ENCODE measurements around the gene ZFAND4. TPM values are rescaled to one million over a fixed set of nuclear protein-coding genes. Genes with fewer than 3 reads are reported as not detected.

Gene ZFAND4
- total RNA-seq, 1 donor from 2014 or later, result 18.7 TPM

- ATAC-seq (no peak), DNase-seq (no peak)
- Histone ChIP-seq H3K36me3 (no peaks in the 10 kb centered on the region), H3K9me3 (no peaks in the 10 kb centered on the region), H3K4me3 (no peak overlapping the region), H3K27ac (no peak overlapping the region), H3K4me1 (peaks cover 5% of the 10 kb centered on the region), H3K27me3 (no peaks in the 10 kb centered on the region)
- intact Hi-C loops (cut with DNase I), result no loop called here
- no peak for TF ChIP-seq CTCF (IDR thresholded peaks at IDR 0.05)
Measured at GRCh38 chr10:45599646-45600045, 72.9 kb downstream of the ZFAND4 start.

GRCh38 chr10:45599021-45599603, 73.5 kb downstream of the ZFAND4 start:
- Histone ChIP-seq H3K4me1 (peaks cover 5% of the 10 kb centered on the region), H3K27ac (no peak overlapping the region), H3K27me3 (no peaks in the 10 kb centered on the region), H3K9me3 (no peaks in the 10 kb centered on the region), H3K36me3 (no peaks in the 10 kb centered on the region), H3K4me3 (no peak overlapping the region)
- no peak for TF ChIP-seq CTCF (IDR thresholded peaks at IDR 0.05)
- intact Hi-C loops (cut with DNase I), result no loop called here
- ATAC-seq (no peak), DNase-seq (no peak)

- no peak for DNase-seq
- H3K36me3 ChIP-seq, result no peaks in the 10 kb centered on the region
- H3K4me1 ChIP-seq, result peaks cover 19% of the 10 kb centered on the region
- no peaks in the 10 kb centered on the region for H3K27me3 ChIP-seq
- ATAC-seq, result no peak
- intact Hi-C loops (cut with DNase I), result no loop called here
- H3K4me3 ChIP-seq, result no peak overlapping the region
- TF ChIP-seq CTCF (IDR thresholded peaks at IDR 0.05), result no peak
- H3K27ac ChIP-seq, result no peak overlapping the region
- H3K9me3 ChIP-seq, result no peaks in the 10 kb centered on the region
Measured at GRCh38 chr10:45596526-45596925, 76.0 kb downstream of the ZFAND4 start.

- DNase-seq (peak; percentile 96), ATAC-seq (peak; percentile 98)
- Histone ChIP-seq H3K27me3 (no peaks in the 10 kb centered on the region), H3K9me3 (no peaks in the 10 kb centered on the region), H3K36me3 (no peaks in the 10 kb centered on the region), H3K4me3 (peak overlapping the region; percentile 92), H3K27ac (peak overlapping the region; percentile 66), H3K4me1 (peaks cover 19% of the 10 kb centered on the region)
- TF ChIP-seq CTCF (IDR thresholded peaks at IDR 0.05), result peak; percentile 11
- intact Hi-C loops (cut with DNase I), result no loop called here
Measured at GRCh38 chr10:45594276-45595157, 78.1 kb downstream of the ZFAND4 start.

- peak overlapping the region; percentile 92 for H3K4me3 ChIP-seq
- DNase-seq (no peak), ATAC-seq (no peak)
- H3K9me3 ChIP-seq, result no peaks in the 10 kb centered on the region
- no peaks in the 10 kb centered on the region for H3K27me3 ChIP-seq
- intact Hi-C loops (cut with DNase I), result no loop called here
- peaks cover 19% of the 10 kb centered on the region for H3K4me1 ChIP-seq
- peak overlapping the region; percentile 66 for H3K27ac ChIP-seq
- TF ChIP-seq CTCF (IDR thresholded peaks at IDR 0.05), result no peak
- no peaks in the 10 kb centered on the region for H3K36me3 ChIP-seq
Measured at GRCh38 chr10:45593938-45594275, 78.7 kb downstream of the ZFAND4 start.
